ENCODE results near the gene DPP10. TPM values are rescaled to one million over a fixed set of nuclear protein-coding genes. Genes with fewer than 3 reads are reported as not detected.

DPP10 gene
- total and polyA plus RNA-seq, 10 of the 15 experiments (the other 5 are each of a cell fraction or from before 2014, with no cell fraction given) = not detected

DNA sequence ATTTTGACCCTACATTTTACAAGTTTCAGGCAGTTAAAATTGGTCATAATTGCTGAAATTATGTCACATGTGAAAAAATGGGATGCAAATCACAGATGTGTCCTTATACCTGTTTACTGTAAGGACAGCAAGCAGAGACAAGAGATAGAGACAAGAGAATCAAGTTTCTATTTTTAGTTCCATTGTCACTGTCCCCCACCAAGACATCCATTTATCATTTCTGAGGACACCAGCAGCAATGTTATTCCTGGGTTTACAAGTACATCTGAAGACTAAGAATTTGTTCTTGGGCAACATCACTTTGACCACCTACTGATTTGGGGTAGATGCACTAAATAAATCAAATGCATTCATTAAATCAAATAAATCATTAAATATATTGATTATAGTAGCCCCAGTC, 1111.7 kb downstream of the DPP10 start:
- POLR2A ChIA-PET = no interaction called here

DNA sequence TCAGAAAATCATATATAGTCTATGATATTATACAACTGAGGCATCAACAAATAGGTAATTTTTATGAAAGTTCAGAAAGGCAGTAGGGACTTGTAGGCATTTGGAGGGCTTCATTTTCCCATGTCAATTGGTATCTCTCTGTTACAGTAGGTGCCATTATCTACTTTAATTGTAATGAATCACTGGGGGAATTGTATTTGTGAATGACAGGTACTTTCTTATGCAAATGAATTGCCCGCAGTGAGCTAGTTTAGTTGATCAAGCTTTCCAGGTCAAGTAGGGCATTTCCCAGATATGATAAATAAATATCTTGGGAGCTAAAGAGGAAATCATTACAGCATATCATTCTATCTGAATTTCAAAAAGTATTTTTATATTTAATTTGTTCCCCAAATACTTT, 1116.3 kb downstream of the DPP10 start:
- WGBS (ENCODE audit: insufficient coverage, insufficient replicate concordance, low lambda C conversion rate, missing lambda C conversion rate) = 7% methylated on average over 1 of the region's 1 CpG
- no peaks in the 10 kb centered on the region for H3K9me3 ChIP-seq (replicated peaks; ENCODE audit: control insufficient read depth, insufficient read depth, low read length)
- in situ Hi-C loops (cut with MboI) = no loop called here
- H3K4me3 ChIP-seq = no peak overlapping the region
- H3K4me2 ChIP-seq (ENCODE audit: control insufficient read depth, insufficient read depth) = no peak overlapping the region
- ChIA-PET SMC1A (ENCODE audit: uncharacterized antibody, unreplicated experiment) (interaction anchor here (0.6 kb wide), 1 partner anchor 1002 kb away, joined by 3 read pairs; no protein-coding TSS in a partner anchor), POLR2A (no interaction called here), RAD21 (ENCODE audit: unreplicated experiment) (no interaction called here), CTCF (no interaction called here)
- no peak overlapping the region for H3K27ac ChIP-seq (ENCODE audit: control insufficient read depth, insufficient read depth)
- H3K36me3 ChIP-seq (ENCODE audit: control insufficient read depth in 2 of 2, insufficient read depth in 2 of 2, low read length in 1 of 2) = no peaks in the 10 kb centered on the region
- no peaks in the 10 kb centered on the region for H3K4me1 ChIP-seq (ENCODE audit: control insufficient read depth, insufficient read depth, low read length)
- H3K27me3 ChIP-seq (replicated peaks in 1 of 2; ENCODE audit: control insufficient read depth in 2 of 2, insufficient read depth in 2 of 2, low read length in 1 of 2) = no peaks in the 10 kb centered on the region
- no TSS peak for BruUV-seq (replicated peaks)
- H4K20me1 ChIP-seq (ENCODE audit: control insufficient read depth, insufficient read depth) = no peaks in the 10 kb centered on the region
- ATAC-seq = no peak
- no peak overlapping the region for H2AFZ ChIP-seq (ENCODE audit: control insufficient read depth, low read depth, low read length)
- intact Hi-C loops (cut with micrococcal nuclease; ENCODE audit: unreplicated experiment) = no loop called here
- DNase-seq (ENCODE audit: low read depth, low spot score) = no peak
- no peak overlapping the region for H3K9ac ChIP-seq (ENCODE audit: control insufficient read depth, insufficient read depth, low read length)
- no peaks in the 10 kb centered on the region for H3K79me2 ChIP-seq (ENCODE audit: control insufficient read depth, insufficient read depth, low read length)
- no peak for FAIRE-seq
- TF ChIP-seq TCF3 (IDR thresholded peaks at IDR 0.05; ENCODE audit: borderline replicate concordance, insufficient read depth, low read depth, low read length) (no peak), KAT2A (conservative IDR thresholded peaks at IDR 0.05; ENCODE audit: control insufficient read depth, low read depth, low read length) (no peak), SMARCA5 (IDR thresholded peaks at IDR 0.05) (no peak), SUPT20H (IDR thresholded peaks at IDR 0.05; ENCODE audit: borderline replicate concordance, control insufficient read depth, low read depth, low read length) (no peak), POLR2A (IDR thresholded peaks at IDR 0.05; ENCODE audit: low read depth, low read length) (no peak), SREBF2 (IDR thresholded peaks at IDR 0.05; ENCODE audit: low read length) (no peak), EZH2 (IDR thresholded peaks at IDR 0.05; ENCODE audit: borderline replicate concordance, control insufficient read depth, low read depth, low read length) (no peak)
- TF ChIP-seq, protein P1, sequence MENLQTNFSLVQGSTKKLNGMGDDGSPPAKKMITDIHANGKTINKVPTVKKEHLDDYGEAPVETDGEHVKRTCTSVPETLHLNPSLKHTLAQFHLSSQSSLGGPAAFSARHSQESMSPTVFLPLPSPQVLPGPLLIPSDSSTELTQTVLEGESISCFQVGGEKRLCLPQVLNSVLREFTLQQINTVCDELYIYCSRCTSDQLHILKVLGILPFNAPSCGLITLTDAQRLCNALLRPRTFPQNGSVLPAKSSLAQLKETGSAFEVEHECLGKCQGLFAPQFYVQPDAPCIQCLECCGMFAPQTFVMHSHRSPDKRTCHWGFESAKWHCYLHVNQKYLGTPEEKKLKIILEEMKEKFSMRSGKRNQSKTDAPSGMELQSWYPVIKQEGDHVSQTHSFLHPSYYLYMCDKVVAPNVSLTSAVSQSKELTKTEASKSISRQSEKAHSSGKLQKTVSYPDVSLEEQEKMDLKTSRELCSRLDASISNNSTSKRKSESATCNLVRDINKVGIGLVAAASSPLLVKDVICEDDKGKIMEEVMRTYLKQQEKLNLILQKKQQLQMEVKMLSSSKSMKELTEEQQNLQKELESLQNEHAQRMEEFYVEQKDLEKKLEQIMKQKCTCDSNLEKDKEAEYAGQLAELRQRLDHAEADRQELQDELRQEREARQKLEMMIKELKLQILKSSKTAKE (IDR thresholded peaks at IDR 0.05; ENCODE audit: low read depth, poor library complexity, severe bottlenecking) = no peak
- TF ChIP-seq, protein P2, sequence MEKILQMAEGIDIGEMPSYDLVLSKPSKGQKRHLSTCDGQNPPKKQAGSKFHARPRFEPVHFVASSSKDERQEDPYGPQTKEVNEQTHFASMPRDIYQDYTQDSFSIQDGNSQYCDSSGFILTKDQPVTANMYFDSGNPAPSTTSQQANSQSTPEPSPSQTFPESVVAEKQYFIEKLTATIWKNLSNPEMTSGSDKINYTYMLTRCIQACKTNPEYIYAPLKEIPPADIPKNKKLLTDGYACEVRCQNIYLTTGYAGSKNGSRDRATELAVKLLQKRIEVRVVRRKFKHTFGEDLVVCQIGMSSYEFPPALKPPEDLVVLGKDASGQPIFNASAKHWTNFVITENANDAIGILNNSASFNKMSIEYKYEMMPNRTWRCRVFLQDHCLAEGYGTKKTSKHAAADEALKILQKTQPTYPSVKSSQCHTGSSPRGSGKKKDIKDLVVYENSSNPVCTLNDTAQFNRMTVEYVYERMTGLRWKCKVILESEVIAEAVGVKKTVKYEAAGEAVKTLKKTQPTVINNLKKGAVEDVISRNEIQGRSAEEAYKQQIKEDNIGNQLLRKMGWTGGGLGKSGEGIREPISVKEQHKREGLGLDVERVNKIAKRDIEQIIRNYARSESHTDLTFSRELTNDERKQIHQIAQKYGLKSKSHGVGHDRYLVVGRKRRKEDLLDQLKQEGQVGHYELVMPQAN (conservative IDR thresholded peaks at IDR 0.05) = no peak
- TF ChIP-seq, protein P3, sequence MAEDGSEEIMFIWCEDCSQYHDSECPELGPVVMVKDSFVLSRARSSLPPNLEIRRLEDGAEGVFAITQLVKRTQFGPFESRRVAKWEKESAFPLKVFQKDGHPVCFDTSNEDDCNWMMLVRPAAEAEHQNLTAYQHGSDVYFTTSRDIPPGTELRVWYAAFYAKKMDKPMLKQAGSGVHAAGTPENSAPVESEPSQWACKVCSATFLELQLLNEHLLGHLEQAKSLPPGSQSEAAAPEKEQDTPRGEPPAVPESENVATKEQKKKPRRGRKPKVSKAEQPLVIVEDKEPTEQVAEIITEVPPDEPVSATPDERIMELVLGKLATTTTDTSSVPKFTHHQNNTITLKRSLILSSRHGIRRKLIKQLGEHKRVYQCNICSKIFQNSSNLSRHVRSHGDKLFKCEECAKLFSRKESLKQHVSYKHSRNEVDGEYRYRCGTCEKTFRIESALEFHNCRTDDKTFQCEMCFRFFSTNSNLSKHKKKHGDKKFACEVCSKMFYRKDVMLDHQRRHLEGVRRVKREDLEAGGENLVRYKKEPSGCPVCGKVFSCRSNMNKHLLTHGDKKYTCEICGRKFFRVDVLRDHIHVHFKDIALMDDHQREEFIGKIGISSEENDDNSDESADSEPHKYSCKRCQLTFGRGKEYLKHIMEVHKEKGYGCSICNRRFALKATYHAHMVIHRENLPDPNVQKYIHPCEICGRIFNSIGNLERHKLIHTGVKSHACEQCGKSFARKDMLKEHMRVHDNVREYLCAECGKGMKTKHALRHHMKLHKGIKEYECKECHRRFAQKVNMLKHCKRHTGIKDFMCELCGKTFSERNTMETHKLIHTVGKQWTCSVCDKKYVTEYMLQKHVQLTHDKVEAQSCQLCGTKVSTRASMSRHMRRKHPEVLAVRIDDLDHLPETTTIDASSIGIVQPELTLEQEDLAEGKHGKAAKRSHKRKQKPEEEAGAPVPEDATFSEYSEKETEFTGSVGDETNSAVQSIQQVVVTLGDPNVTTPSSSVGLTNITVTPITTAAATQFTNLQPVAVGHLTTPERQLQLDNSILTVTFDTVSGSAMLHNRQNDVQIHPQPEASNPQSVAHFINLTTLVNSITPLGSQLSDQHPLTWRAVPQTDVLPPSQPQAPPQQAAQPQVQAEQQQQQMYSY (CRISPR knock-in tag; IDR thresholded peaks at IDR 0.05) = no peak

More for the DNA sequence above, 1111.7 kb downstream of the DPP10 start:
- ChIA-PET RAD21 (ENCODE audit: unreplicated experiment) (no interaction called here), CTCF (no interaction called here), SMC1A (ENCODE audit: uncharacterized antibody, unreplicated experiment) (no interaction called here)
- no peak for DNase-seq (ENCODE audit: low read depth, low spot score)
- no peaks in the 10 kb centered on the region for H3K79me2 ChIP-seq (ENCODE audit: control insufficient read depth, insufficient read depth, low read length)
- TF ChIP-seq HDAC6 (IDR thresholded peaks at IDR 0.05; ENCODE audit: unreplicated experiment) = no peak
- BruUV-seq (replicated peaks) = no TSS peak
- H3K4me1 ChIP-seq (ENCODE audit: control insufficient read depth, insufficient read depth, low read length) = no peaks in the 10 kb centered on the region
- H3K9me3 ChIP-seq (replicated peaks; ENCODE audit: control insufficient read depth, insufficient read depth, low read length) = no peaks in the 10 kb centered on the region
- no peak overlapping the region for H3K9ac ChIP-seq (ENCODE audit: control insufficient read depth, insufficient read depth, low read length)
- no peak overlapping the region for H3K4me3 ChIP-seq
- H3K36me3 ChIP-seq (ENCODE audit: control insufficient read depth in 2 of 2, insufficient read depth in 2 of 2, low read length in 1 of 2) = no peaks in the 10 kb centered on the region
- no peak overlapping the region for H3K4me2 ChIP-seq (ENCODE audit: control insufficient read depth, insufficient read depth)
- no peak for ATAC-seq
- no peak overlapping the region for H3K27ac ChIP-seq (ENCODE audit: control insufficient read depth, insufficient read depth)
- intact Hi-C loops (cut with micrococcal nuclease; ENCODE audit: unreplicated experiment) = no loop called here
- FAIRE-seq = no peak
- in situ Hi-C loops (cut with MboI) = no loop called here
- H3K27me3 ChIP-seq (replicated peaks in 1 of 2; ENCODE audit: control insufficient read depth in 2 of 2, insufficient read depth in 2 of 2, low read length in 1 of 2) = no peaks in the 10 kb centered on the region
- no peaks in the 10 kb centered on the region for H4K20me1 ChIP-seq (ENCODE audit: control insufficient read depth, insufficient read depth)
- H2AFZ ChIP-seq (ENCODE audit: control insufficient read depth, low read depth, low read length) = no peak overlapping the region

All from GM12878 (cell line).